Transverse colon (tissue), 4 donors: ENCODE measurements around the gene RTN4RL1. TPM values are rescaled to one million over a fixed set of nuclear protein-coding genes. Genes with fewer than 3 reads are reported as not detected.

Experiments used
- DNase-seq: peaks from one replicate; pipeline ENCODE4 v3.0.0-alpha.2; 2019
- H3K27ac ChIP-seq, 4 donors: fragments of 200-600 bp; sonication (generic); 2 replicates each; pipeline ENCODE4 v1.5.1; 2016 to 2018; ENCODE audit warnings: inconsistent platforms in 4 of 4
- H3K27me3 ChIP-seq: fragments of 200-600 bp; sonication (generic); 2 replicates; pipeline ENCODE4 v1.5.1; 2017; ENCODE audit warnings: inconsistent platforms
- H3K36me3 ChIP-seq, 4 donors: fragments of 200-600 bp; sonication (generic); 2 replicates each; pipeline ENCODE4 v1.5.1; 2017 to 2019; ENCODE audit warnings: inconsistent platforms in 4 of 4
- H3K4me1 ChIP-seq, 4 donors: fragments of 200-600 bp; sonication (generic); 2 replicates each; pipeline ENCODE4 v1.5.1; 2017 to 2020; ENCODE audit warnings: inconsistent platforms in 4 of 4
- H3K4me3 ChIP-seq, 4 donors: fragments of 200-600 bp; sonication (generic); 1 replicate in 1 of 4; 2 replicates in 3 of 4; pipeline versions ENCODE4 v1.5.1 to v1.6.1; 2017 to 2019; ENCODE audit warnings: inconsistent platforms in 4 of 4
- H3K9me3 ChIP-seq, 2 donors: fragments of 200-600 bp; sonication (generic); 2 replicates each; pipeline ENCODE4 v1.5.1; 2017 to 2019; ENCODE audit warnings: inconsistent platforms in 2 of 2
- EP300 ChIP-seq: sonication (generic); formaldehyde crosslinking; IDR thresholded peaks from one replicate; pipeline ENCODE4 v1.6.1; 2017; ENCODE audit warnings: antibody characterized with exemption, low read depth
- POLR2A ChIP-seq: fragments of 450-650 bp; IDR thresholded peaks from one replicate; pipeline ENCODE4 v1.6.1; 2016; ENCODE audit warnings: antibody characterized with exemption, mild to moderate bottlenecking, moderate library complexity
- POLR2AphosphoS5 ChIP-seq, 3 donors: sonication (generic); formaldehyde crosslinking; IDR thresholded peaks; one replicate each; pipeline ENCODE4 v1.6.1; 2016; ENCODE audit warnings: antibody characterized with exemption in 3 of 3
- WGBS, 2 donors: methylation state at CpG; one replicate each; pipeline ENCODE4 v1.1.5; 2018; ENCODE audit warnings: low coverage in 1 of 2; 5-methylcytosine and 5-hydroxymethylcytosine counted together
- in situ Hi-C, 4 donors: fragments of 200-750 bp; cut with MboI; loops; one replicate each; pipeline versions ENCODE4 v1.15.0 to v1.15.1; 2017; ENCODE audit warnings: low sequenced_read_pairs in 3 of 4, low pct_ligation_motif_present in 1 of 4, low pct_unique_long_range_greater_than_20kb in 1 of 4
- intact Hi-C: fragments of 100-400 bp; cut with DNase I; formaldehyde crosslinking; loops from one replicate; pipeline ENCODE4 v1.15.1; 2023; ENCODE audit warnings: low total_unique reads
- total RNA-seq, 4 donors: library from RNA; depleted of rRNA; stranded (reverse); fragments of >200 nt; gene quantifications; one replicate each; pipeline ENCODE4 v1.1.0, GENCODE V29; 2016
- TF ChIP-seq, protein P1 (sequence below), 5 experiments: fragments of 200-600 bp in 3 of 5; fragments of 450-650 bp in 2 of 5; sonication (generic) in 3 of 5; IDR thresholded peaks; 1 replicate in 2 of 5; 2 replicates in 3 of 5; pipeline ENCODE4 v1.5.1; 2016 to 2017; ENCODE audit warnings: antibody characterized with exemption in 5 of 5, inconsistent platforms in 3 of 5, mild to moderate bottlenecking in 2 of 5, moderate library complexity in 1 of 5

The RTN4RL1 gene
- total RNA-seq, 4 donors from 2014 or later, result 0.27 to 0.60 (median 0.48) TPM; not detected in 1

DNA sequence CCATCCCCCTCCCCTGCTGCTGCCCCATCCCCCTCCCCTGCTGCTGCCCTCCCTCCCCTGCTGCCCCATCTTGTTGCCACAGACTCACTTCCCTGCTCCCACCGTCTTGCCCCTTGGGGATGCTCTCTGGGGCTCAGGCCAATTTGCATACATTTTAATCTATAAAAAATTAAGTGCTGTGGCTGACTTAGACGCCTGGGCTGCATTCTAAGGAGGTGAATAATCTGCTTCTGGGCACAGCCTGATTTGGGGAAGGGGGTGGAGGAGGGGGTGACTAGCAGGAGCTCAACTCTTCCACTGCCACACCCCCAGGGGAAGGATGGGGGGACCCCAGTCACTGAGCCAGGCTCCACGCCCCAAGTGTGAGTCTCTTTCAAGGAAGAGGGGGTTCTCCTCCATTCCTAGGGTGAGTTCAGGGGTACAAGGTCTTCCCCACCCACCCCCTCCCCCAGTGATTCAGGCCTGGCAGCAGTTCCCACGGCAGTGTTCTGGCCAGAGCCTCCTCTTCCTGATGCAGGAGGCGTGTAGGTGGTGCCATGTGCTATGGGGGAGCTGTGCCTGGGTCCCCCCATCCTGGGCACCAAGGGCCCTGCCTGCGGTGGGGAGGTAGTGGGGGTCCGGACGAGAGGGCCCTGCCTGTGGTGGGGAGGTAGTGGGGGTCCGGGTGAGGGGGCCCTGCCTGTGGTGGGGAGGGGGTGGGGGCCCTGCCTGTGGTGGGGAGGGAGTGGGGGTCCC lies 9.8 kb upstream of the RTN4RL1 start:
- WGBS, 2 donors, result 59% methylated on average over 8 of the region's 9 CpGs; no CpG with 5 or more reads in 1 of the 2 donors
- H3K4me1 ChIP-seq, result peaks cover 7 to 15% (median 11%) of the 10 kb centered on the region in 4 donors
- no peaks in the 10 kb centered on the region for H3K27me3 ChIP-seq
- DNase-seq, result no peak
- H3K27ac ChIP-seq, result no peak overlapping the region
- intact Hi-C loops (no loop called here), in situ Hi-C loops (loop anchor here in 3 of 4 donors (25.0 kb wide), 3 partner anchors 323 to 373 kb away; partner anchors contain the start of genes PRPF8 (in 1 of the 3), TLCD2 (in 1 of the 3) and WDR81 (in 1 of the 3))
- H3K4me3 ChIP-seq, result no peak overlapping the region
- TF ChIP-seq EP300 (no peak), POLR2AphosphoS5 (IDR thresholded peaks at IDR 0.05) (no peak), POLR2A (no peak)
- TF ChIP-seq, protein P1, sequence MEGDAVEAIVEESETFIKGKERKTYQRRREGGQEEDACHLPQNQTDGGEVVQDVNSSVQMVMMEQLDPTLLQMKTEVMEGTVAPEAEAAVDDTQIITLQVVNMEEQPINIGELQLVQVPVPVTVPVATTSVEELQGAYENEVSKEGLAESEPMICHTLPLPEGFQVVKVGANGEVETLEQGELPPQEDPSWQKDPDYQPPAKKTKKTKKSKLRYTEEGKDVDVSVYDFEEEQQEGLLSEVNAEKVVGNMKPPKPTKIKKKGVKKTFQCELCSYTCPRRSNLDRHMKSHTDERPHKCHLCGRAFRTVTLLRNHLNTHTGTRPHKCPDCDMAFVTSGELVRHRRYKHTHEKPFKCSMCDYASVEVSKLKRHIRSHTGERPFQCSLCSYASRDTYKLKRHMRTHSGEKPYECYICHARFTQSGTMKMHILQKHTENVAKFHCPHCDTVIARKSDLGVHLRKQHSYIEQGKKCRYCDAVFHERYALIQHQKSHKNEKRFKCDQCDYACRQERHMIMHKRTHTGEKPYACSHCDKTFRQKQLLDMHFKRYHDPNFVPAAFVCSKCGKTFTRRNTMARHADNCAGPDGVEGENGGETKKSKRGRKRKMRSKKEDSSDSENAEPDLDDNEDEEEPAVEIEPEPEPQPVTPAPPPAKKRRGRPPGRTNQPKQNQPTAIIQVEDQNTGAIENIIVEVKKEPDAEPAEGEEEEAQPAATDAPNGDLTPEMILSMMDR (IDR thresholded peaks at IDR 0.05), result no peak
- H3K9me3 ChIP-seq, result no peaks in the 10 kb centered on the region
- peaks cover 0 to 9% (median 0%) of the 10 kb centered on the region in 4 donors for H3K36me3 ChIP-seq

DNA sequence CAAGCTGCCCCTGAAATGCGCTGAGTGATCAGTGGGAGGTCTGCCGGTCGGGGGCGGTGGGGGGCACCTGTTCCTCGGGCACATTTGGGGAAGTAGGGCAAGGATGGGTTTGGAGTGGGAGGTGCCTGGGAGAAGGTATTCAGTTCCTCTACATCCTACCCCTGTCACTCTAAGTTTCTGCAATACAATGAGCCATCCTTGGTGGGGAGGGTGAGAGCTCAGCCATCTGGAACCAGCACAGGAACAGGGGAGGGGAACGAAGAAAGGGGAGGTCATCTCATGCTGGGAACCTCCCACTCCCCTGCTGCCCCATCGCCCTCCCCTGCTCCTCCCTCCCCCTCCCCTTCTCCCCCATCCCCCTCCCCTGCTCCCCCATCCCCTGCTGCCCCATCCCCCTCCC lies 9.0 kb upstream of the RTN4RL1 start:
- in situ Hi-C loops (loop anchor here in 3 of 4 donors (25.0 kb wide), 3 partner anchors 322 to 372 kb away; partner anchors contain the start of genes PRPF8 (in 1 of the 3), TLCD2 (in 1 of the 3) and WDR81 (in 1 of the 3)), intact Hi-C loops (no loop called here)
- no peak overlapping the region for H3K4me3 ChIP-seq
- H3K36me3 ChIP-seq, result peaks cover 0 to 9% (median 0%) of the 10 kb centered on the region in 4 donors
- peaks cover 7 to 19% (median 15%) of the 10 kb centered on the region in 4 donors for H3K4me1 ChIP-seq
- no peak for DNase-seq
- peaks cover 4% of the 10 kb centered on the region for H3K27me3 ChIP-seq
- WGBS, 2 donors, result 81% methylated on average over 7 of the region's 7 CpGs; no CpG with 5 or more reads in 1 of the 2 donors
- no peak overlapping the region for H3K27ac ChIP-seq
- no peaks in the 10 kb centered on the region for H3K9me3 ChIP-seq
- TF ChIP-seq, protein P1 (IDR thresholded peaks at IDR 0.05), result no peak
- TF ChIP-seq EP300 (no peak), POLR2AphosphoS5 (IDR thresholded peaks at IDR 0.05) (no peak), POLR2A (no peak)

DNA sequence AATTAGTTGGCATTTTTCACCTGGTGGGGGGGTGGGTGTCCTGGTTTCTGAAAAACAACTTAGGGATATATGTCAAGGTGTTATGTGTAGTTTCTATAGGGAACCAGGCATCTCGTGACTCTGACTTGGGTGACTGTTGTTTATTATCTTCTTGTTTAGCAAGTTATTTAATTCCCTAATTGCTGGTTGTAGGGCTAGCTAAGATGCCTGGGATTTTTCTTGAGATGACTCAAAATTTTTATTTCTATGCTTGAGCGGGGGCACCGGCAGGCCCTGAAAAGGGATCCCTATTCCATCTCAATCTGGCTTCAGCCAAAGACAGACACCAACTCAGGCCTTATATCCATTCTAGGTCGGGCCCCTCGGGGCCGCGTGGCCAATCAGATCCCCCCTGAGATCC lies 8.0 kb upstream of the RTN4RL1 start:
- Histone ChIP-seq H3K27me3 (peaks cover 14% of the 10 kb centered on the region), H3K4me1 (peaks cover 7 to 19% (median 15%) of the 10 kb centered on the region in 4 donors), H3K4me3 (no peak overlapping the region), H3K36me3 (peaks cover 0 to 9% (median 0%) of the 10 kb centered on the region in 4 donors), H3K9me3 (no peaks in the 10 kb centered on the region), H3K27ac (no peak overlapping the region)
- intact Hi-C loops (no loop called here), in situ Hi-C loops (loop anchor here in 3 of 4 donors (25.0 kb wide), 3 partner anchors 321 to 371 kb away; partner anchors contain the start of genes PRPF8 (in 1 of the 3), TLCD2 (in 1 of the 3) and WDR81 (in 1 of the 3))
- DNase-seq, result no peak
- TF ChIP-seq, protein P1 (IDR thresholded peaks at IDR 0.05), result no peak
- TF ChIP-seq EP300, result no peak
- TF ChIP-seq POLR2AphosphoS5 (IDR thresholded peaks at IDR 0.05), result no peak
- TF ChIP-seq POLR2A, result no peak
- WGBS, 2 donors, result 95% methylated on average over 7 of the region's 7 CpGs; no CpG with 5 or more reads in 1 of the 2 donors

- WGBS, 2 donors, result 20 to 33% methylated on average over 3 to 10 of the region's 10 CpGs
- peak overlapping the region; percentile 71 to 91 (median 82) for H3K4me3 ChIP-seq
- peak overlapping the region; percentile 62 to 86 (median 76) for H3K27ac ChIP-seq
- intact Hi-C loops, result no loop called here
- DNase-seq, result peak; percentile 61
- peaks cover 0 to under 1% (median 0%) of the 10 kb centered on the region in 4 donors for H3K36me3 ChIP-seq
- peaks cover 36% of the 10 kb centered on the region for H3K27me3 ChIP-seq
- no peak for TF ChIP-seq POLR2AphosphoS5 (IDR thresholded peaks at IDR 0.05)
- TF ChIP-seq, protein P1 (IDR thresholded peaks at IDR 0.05), result peak; percentile 30 to 52 (median 40)
- H3K4me1 ChIP-seq, result peaks cover 12 to 26% (median 17%) of the 10 kb centered on the region in 4 donors
- no peaks in the 10 kb centered on the region for H3K9me3 ChIP-seq
- in situ Hi-C loops, result loop anchor here in 3 of 4 donors (25.0 kb wide), 3 partner anchors 318 to 368 kb away; partner anchors contain the start of genes PRPF8 (in 1 of the 3), TLCD2 (in 1 of the 3) and WDR81 (in 1 of the 3)
Measured at GRCh38 chr17:2030779-2031163, 5.6 kb upstream of the RTN4RL1 start.
